Gastrocnemius medialis (tissue), 4 donors: ENCODE data around the gene MPV17.

ENCODE experiments used
- CTCF ChIP-seq, 5 experiments: fragments of 450-650 bp in 3 of 5; fragments of 200-600 bp in 2 of 5; sonication (generic) in 2 of 5; IDR thresholded peaks in 4 of 5; conservative IDR thresholded peaks in 1 of 5; 1 replicate in 4 of 5; 2 replicates in 1 of 5; pipeline ENCODE4 v1.5.1; 2016 to 2019; ENCODE audit warnings: antibody characterized with exemption in 5 of 5, mild to moderate bottlenecking in 3 of 5, moderate library complexity in 3 of 5
- POLR2A ChIP-seq, 2 donors: fragments of 450-650 bp; IDR thresholded peaks; one replicate each; pipeline ENCODE4 v1.6.1; 2017; ENCODE audit warnings: antibody characterized with exemption in 2 of 2, mild to moderate bottlenecking in 2 of 2, moderate library complexity in 2 of 2

- no peak for TF ChIP-seq CTCF (IDR thresholded peaks at IDR 0.05 in 4 of 5, conservative IDR thresholded peaks at IDR 0.05 in 1 of 5)
- TF ChIP-seq POLR2A (IDR thresholded peaks at IDR 0.05), result no peak
These were observed 17.4 kb downstream of the MPV17 start for GRCh38 chr2:27305516-27305915.
